T47D (cell line): ENCODE data around the gene XYLB.

Experiments used
- DNase-seq, 2 experiments: peaks; one replicate each; pipeline versions ENCODE4 v3.0.0 to v3.0.0-alpha.2; 2011 to 2012; ENCODE audit warnings: low read depth in 1 of 2, low spot score in 1 of 2
- JUND ChIP-seq: IDR thresholded peaks from 2 replicates; pipeline ENCODE4 v1.6.1; 2012; ENCODE audit warnings: low read depth
- in situ Hi-C: cut with HindIII; loops from 2 replicates; pipeline ENCODE4 v1.10.0; 2016; ENCODE audit warnings: low sequenced_read_pairs, low pct_unique_long_range_greater_than_20kb

XYLB gene

DNA sequence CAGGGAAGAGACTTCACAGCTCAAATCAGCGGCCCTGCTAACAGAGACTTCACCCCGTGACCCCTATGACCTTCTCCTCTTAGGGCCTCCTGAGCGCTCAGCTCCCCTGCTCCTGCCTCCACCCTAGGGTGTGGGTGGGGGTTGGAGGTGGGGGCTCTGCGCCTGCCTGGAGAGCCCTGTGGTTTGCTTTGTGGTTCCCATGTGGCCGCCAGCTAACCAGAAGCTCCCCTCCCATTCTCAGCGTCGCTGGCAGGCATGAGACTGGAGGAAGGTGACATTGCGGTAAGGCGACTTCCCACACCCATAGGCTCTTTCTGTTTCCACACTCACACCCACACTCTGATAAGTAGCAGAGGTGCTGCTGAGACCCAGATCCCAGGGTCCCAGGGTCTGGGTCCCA, 27.6 kb downstream of the XYLB start:
- DNase-seq, result no peak
- no peak for TF ChIP-seq JUND
- in situ Hi-C loops, result no loop called here

DNA sequence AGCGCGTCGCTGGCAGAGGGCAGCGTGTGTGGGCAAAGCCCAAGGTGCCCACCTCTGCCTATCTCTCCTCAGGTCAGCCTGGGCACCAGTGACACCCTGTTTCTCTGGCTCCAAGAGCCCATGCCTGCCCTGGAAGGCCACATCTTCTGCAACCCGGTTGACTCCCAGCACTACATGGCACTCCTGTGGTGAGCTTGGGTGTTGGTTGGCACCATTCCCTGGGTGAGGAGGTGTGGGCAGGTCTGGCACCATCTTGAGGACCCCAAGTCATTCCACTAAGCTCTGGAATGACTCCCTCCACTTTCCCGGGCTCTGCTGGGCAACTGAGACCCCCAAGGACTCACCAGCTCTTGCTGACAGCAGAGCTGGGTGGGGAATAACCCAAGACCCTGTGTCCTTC, 28.5 kb downstream of the XYLB start:
- no peak for DNase-seq
- in situ Hi-C loops, result no loop called here
- no peak for TF ChIP-seq JUND

DNA sequence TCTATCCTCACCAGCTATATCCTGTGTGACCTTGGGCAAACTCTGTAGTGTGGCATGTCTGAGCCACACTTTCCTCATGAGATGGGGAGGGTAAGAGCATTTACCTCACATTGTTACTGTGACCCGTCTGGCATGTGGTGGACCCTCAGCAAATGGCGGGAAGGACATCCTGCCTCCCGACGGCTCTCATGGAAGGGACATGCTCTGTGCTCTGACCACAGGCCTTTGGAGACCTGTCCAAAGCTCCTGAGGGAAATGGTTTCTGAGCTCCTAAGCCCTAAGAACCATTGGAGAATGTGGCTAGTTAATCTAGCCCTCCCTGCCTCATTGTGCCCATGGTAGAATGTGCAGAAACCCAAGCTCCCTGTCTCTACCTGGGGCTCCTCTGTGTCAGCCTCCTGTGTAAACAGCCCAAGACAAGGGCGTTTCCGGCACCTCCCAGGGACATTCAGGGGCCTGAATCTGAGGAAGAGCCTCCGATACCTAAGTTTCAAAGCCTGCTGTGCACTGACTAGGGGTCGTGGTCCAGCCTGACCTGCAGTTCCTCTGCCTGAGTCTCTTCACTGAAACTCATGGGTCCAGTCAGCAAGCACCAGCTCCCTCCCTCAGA, 29.0 kb downstream of the XYLB start:
- no peak for TF ChIP-seq JUND
- in situ Hi-C loops, result no loop called here
- DNase-seq, result no peak

DNA sequence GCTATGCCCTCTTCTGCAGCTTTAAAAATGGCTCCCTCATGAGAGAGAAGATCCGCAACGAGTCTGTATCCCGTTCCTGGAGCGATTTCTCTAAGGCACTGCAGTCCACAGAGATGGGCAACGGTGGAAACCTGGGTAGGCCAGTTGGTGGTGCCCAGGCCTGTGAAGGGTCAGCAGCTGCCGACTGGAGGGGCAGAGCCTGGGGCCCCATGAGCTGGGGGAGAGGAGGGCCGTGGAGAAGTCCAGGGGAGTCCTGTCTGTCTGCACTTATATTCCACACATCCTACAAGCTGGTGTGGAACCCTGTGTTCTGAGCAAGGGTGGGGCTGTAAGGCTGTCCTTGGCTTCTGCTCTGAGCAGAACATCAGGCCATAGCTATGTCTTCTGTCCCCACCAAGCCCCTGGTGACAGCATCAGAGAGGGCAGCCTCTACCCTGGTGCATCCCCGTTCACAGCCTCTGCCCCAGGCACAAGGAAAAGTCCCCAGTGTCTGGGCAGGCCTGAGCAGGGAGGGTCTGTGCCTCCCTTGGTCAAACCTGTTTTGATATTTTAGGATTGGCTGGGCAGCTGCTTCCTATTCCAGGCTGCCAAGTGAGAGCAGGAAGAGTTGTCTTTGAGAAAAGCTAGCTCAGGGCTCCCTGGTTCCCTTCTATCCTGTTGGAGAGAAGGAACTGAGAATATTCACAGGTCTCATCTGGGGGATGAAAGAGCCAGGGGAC, 29.7 kb downstream of the XYLB start:
- TF ChIP-seq JUND, result no peak
- in situ Hi-C loops, result no loop called here
- no peak for DNase-seq

DNA sequence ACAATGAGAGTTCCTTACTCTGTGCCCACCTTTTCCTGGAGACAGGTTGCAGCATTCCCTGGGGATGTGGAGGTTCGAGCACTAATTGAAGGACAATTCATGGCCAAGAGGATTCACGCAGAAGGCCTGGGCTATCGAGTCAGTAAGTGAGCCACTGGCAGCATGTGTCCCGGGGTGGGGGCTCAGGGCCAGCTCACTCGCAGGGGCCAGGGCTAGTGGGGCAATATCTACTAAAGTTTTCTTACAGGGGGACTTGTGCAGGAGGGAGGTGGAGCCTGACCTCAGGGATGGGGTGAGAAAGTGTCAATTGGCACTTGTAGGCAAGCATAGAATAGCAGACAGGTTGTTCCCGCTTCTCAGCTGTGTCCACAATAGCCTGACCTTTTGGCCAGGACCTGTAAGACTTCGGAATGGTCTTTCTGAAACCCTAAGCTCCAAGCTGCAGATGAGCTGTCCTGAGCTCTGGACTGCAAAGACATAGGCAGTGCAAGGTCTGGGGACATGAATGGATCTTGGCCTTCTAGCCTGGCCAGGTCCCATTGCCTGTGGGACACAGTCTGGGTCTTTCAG, 32.7 kb downstream of the XYLB start:
- in situ Hi-C loops, result no loop called here
- no peak for DNase-seq
- TF ChIP-seq JUND, result no peak

DNA sequence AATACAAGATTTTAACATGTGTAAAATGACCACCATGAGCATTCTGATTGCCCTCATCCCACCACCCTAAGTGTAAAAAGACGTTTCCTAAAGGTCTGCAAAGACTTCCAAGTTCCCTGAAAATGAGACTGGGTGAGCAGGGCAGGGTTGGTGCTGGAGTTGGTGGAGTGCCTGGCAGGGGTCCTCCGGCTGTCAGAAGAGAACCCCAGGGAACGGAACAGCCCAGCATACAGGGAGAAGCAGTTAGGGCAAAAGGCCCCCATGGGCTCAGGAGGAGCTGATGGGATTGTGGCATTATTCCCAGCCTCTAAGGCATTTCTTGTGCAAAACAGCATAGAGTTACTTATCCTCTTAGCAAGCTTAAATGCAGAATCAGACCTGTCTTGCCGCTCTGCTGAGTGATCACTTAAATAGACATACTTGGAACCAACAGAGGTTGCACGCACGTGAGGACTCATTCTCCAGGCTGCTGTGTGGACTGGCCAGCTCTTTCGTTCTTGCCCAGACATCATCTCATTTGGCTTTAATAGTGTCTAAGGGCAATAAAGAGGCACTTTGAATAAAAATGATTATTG, 36.0 kb downstream of the XYLB start:
- no peak for DNase-seq
- no peak for TF ChIP-seq JUND
- in situ Hi-C loops, result no loop called here

DNA sequence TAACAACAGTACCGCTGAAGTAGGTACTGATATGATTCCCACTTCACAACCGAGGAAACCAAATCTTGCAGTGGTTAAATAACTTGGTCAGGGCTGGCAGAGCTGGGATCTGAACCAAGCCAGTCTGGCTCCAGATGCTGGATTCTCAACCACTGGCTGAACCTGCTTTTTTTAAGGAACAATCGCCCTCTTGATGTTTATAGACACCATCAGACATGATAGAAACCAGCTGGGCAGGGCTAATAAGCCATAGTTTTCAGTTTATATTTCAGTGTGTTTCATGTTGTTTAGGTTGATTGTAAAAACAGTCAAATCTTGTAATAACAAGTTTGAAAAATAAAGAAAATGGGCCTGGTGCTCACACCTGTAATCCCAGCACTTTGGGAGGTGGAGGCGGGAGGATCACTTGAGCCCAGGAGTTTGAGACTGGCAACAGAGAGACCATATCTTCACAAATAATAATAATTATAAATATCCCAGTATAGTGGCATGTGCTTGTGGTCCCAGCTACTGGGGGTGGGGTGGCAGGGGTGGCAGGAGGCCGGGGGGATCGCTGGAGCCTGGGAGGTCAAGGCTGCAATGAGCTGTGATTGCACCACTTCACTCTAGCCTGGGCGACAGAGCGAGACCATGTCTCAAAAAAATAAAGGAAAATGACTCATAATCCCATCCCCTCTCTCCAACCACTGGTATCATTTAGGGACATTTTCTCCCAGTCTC, 36.7 kb downstream of the XYLB start:
- in situ Hi-C loops, result no loop called here
- no peak for DNase-seq
- TF ChIP-seq JUND, result no peak

DNA sequence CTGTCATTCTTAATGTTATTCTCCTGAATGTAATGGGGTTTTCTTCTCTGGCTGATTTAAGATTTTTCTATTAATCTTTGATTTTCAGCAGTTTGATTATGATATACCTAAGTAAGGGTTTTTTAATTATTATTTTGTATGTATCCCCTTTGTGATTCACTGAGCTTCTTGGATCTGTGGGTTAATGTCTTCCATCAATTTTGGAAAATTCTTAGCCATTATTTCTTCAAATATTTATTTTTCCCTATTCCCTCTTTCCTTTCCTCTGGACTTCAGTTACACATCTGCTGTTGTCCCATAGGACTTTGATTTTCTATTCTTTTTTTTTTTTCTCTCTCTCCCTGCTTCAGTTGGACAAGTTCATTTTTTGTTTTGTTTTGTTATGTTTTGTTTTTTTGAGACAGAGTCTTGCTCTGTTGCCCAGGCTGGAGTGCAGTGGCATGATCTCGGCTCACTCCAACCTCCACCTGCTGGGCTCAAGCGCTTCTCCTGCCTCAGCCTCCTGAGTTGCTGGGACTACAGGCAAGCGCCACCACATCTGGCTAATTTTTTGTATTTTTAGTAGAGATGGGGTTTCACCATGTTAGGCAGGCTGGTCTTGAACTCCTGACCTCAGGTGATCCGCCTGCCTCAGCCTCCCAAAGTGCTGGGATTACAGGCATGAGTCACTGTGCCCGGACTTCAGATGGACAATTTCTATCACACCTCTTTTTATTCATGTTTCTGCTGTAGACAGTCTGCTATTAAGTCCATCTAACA, 40.6 kb downstream of the XYLB start:
- DNase-seq, result no peak
- in situ Hi-C loops, result no loop called here
- TF ChIP-seq JUND, result no peak

DNA sequence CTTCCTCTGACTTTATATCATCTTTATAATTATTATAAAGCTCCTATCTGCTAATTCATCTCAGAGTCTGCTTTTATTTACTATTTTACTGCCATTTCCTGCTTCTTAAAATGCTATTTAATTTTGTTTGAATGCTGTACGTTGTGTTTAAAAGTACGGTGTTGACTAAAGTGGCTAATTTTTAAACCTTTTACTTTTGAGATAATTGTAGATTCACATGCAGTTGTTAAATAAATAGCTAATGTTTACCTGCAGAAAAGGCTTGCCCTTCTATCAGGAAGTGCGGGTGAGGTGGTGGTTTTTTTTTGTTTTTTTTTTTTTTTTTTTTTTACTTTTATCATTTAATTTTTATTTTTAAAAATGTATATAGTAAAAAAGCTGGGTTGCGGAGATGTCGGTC, 41.3 kb downstream of the XYLB start:
- no peak for TF ChIP-seq JUND
- in situ Hi-C loops, result no loop called here
- DNase-seq, result no peak

DNA sequence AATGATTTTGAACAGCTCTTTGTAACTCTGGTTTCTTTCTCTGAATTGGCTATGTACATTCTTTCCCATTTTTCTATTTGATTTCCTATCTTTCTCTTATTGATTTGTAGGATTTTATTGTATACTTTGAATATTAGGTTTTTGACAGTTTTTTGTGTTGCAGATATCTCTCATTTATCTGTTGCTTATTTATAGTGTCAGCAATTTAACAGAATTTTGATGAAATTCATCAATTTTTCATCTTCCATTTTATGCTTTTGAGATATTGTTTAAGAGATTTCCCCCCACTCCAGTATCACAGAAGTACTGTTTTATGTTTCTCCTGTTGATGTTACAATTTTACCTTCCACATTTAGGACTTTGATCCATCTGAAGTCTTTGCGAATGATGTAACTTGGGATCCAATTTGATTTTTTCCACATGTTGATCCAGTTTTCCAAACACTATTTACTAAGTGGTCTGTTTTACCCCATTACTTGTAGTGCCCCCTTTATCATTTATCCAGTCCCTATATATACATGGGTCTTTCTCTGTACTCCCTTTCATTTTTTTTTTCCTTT, 46.1 kb downstream of the XYLB start:
- DNase-seq, result no peak
- TF ChIP-seq JUND, result no peak
- in situ Hi-C loops, result no loop called here

DNA sequence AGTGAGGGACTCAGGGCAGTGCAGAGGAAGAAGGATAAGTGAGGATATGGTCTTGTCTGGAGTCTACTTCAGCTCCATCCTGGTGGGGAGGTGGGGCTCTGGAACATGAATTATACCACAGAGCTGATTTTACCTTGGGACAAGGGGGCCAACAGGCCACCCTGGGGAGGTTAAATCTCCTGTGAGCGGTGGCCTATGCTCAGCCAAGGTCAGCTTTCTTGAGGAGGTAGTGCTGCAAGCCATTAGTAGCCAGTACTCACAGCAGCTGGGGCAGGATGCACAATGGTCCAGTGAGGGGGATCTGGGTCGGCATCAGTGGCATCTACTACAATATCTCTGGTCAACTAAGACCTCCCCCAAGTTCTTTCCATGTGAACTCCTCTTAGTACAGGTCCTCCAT, 49.7 kb downstream of the XYLB start:
- in situ Hi-C loops, result no loop called here
- no peak for TF ChIP-seq JUND
- no peak for DNase-seq

DNA sequence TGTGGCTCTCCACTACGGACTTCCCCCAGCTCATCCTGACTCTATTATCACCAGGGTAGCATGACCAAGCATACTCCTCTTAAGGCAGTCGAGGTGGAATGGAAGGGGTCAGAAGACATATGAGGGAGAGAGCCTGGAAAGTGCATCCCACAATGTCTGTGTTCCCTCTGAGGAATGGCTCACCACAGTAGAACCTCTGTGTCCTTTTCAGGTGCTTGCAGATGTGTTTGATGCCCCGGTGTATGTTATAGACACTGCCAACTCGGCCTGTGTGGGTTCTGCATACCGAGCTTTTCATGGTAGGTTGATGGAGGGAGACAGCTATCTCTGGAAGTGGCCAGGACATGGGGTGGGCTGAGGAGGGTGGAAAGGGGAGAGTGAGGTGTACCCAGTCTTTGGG, 50.3 kb downstream of the XYLB start:
- in situ Hi-C loops, result no loop called here
- TF ChIP-seq JUND, result no peak
- no peak for DNase-seq
